DOHH2 (cell line): ENCODE measurements around the gene OR2A12.

Experiments used
- H3F3A ChIP-seq: fragments of 200-600 bp; sonication (generic), shearing (Covaris generic); 2 replicates; pipeline ENCODE4 v1.6.0; 2016; ENCODE audit warnings: antibody characterized with exemption, mild to moderate bottlenecking; ENCODE audit not compliant: control insufficient read depth, insufficient read depth
- H3K27ac ChIP-seq: fragments of 200-600 bp; sonication (generic); 2 replicates; pipeline ENCODE4 v1.5.1; 2014; ENCODE audit warnings: low read depth, mild to moderate bottlenecking, low read length, moderate library complexity
- H3K27me3 ChIP-seq: fragments of 200-600 bp; sonication (generic); 2 replicates; pipeline ENCODE4 v1.6.1; 2014; ENCODE audit warnings: mild to moderate bottlenecking, low read length, mixed read lengths; ENCODE audit not compliant: control insufficient read depth
- H3K36me3 ChIP-seq: fragments of 200-600 bp; sonication (generic); 2 replicates; pipeline ENCODE4 v1.6.1; 2014; ENCODE audit warnings: mild to moderate bottlenecking, low read length, moderate library complexity, mixed read lengths; ENCODE audit not compliant: control insufficient read depth
- H3K4me1 ChIP-seq: fragments of 200-600 bp; sonication (generic); 2 replicates; pipeline ENCODE4 v1.6.1; 2014; ENCODE audit warnings: mild to moderate bottlenecking, low read length, mixed read lengths; ENCODE audit not compliant: control insufficient read depth
- H3K4me2 ChIP-seq: fragments of 200-600 bp; sonication (generic); 2 replicates; pipeline ENCODE4 v1.6.0; 2014; ENCODE audit warnings: mild to moderate bottlenecking, low read length, moderate library complexity
- H3K4me3 ChIP-seq: fragments of 200-600 bp; sonication (generic); 2 replicates; pipeline ENCODE4 v1.5.1; 2014; ENCODE audit warnings: mild to moderate bottlenecking, low read length, mixed read lengths
- H3K79me2 ChIP-seq: fragments of 200-600 bp; sonication (generic); 2 replicates; pipeline ENCODE4 v1.6.1; 2014; ENCODE audit warnings: mild to moderate bottlenecking, low read length, mixed read lengths; ENCODE audit not compliant: control insufficient read depth
- H3K9me2 ChIP-seq: fragments of 200-600 bp; sonication (generic); replicated peaks from 2 replicates; pipeline ENCODE4 v1.6.1; 2014; ENCODE audit warnings: mild to moderate bottlenecking, low read length, mixed read lengths; ENCODE audit not compliant: control insufficient read depth
- H3K9me3 ChIP-seq: fragments of 200-600 bp; sonication (generic); 2 replicates; pipeline ENCODE4 v1.6.1; 2014; ENCODE audit warnings: antibody characterized with exemption, low read length, mixed read lengths; ENCODE audit not compliant: control insufficient read depth, insufficient read depth
- H4K20me1 ChIP-seq: fragments of 200-600 bp; sonication (generic); 2 replicates; pipeline ENCODE4 v1.6.0; 2014; ENCODE audit warnings: low read depth, mild to moderate bottlenecking, antibody characterized with exemption, low read length, moderate library complexity; ENCODE audit not compliant: control insufficient read depth, insufficient read depth
- CTCF ChIP-seq: fragments of 200-600 bp; sonication (generic); IDR thresholded peaks from one replicate; pipeline ENCODE4 v1.5.1; 2014; ENCODE audit warnings: antibody characterized with exemption, mild to moderate bottlenecking, low read depth, low read length; ENCODE audit not compliant: poor library complexity, severe bottlenecking
- EZH2phosphoT487 ChIP-seq: fragments of 200-600 bp; sonication (generic); IDR thresholded peaks from 2 replicates; pipeline ENCODE4 v1.6.1; 2017; ENCODE audit warnings: borderline replicate concordance, mild to moderate bottlenecking, antibody characterized with exemption, low read length, moderate library complexity, mixed read lengths

OR2A12 gene, protein sequence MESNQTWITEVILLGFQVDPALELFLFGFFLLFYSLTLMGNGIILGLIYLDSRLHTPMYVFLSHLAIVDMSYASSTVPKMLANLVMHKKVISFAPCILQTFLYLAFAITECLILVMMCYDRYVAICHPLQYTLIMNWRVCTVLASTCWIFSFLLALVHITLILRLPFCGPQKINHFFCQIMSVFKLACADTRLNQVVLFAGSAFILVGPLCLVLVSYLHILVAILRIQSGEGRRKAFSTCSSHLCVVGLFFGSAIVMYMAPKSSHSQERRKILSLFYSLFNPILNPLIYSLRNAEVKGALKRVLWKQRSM

GRCh38 chr7:144085978-144086377 is at the start of gene OR2A12:
OR2A12 (plus strand) TSS chr7:144086278; CDS start chr7:144095108, 8,830 bp downstream.
- H3K27ac ChIP-seq: no peak within 1 kb of the TSS
- no peak within 1 kb of the TSS for H3K4me3 ChIP-seq
- H3K79me2 ChIP-seq: no peaks in the 10 kb centered on the region
- H3K27me3 ChIP-seq: no peaks in the 10 kb centered on the region
- H3K4me2 ChIP-seq: no peak within 1 kb of the TSS
- no peaks in the 10 kb centered on the region for H3K9me2 ChIP-seq
- H4K20me1 ChIP-seq: no peaks in the 10 kb centered on the region
- H3K9me3 ChIP-seq: no peaks in the 10 kb centered on the region
- TF ChIP-seq EZH2phosphoT487 (no peak), CTCF (no peak)
- H3K4me1 ChIP-seq: no peaks in the 10 kb centered on the region
- no peaks in the 10 kb centered on the region for H3K36me3 ChIP-seq
- no peaks in the 10 kb centered on the region for H3F3A ChIP-seq

DNA sequence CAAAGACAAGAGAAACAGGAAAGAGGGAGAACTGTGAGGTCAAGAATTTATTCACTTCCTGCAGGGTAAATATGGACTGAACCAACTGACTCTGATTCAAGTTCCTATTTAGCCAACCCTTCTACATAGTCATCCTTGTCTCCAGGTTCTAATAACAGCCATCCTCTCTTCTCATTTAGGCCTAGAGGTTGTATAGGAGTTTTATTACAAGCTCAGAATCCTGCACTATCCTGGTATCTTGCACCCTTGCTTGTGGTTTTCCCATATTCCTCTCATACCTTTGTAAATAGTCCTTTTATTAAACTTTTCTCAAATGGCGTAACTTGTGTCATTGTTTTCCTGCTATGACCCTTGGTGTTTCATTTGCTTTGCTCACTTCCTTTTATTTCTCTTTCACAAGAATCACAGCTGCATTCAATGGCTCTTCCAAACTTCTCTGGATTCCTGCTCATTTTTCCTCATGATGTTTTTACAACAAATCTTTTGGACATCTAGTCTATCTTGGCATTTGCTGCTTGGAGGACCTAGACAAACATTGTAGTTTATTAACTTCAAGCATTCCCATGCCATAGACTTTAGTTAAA is 49.7 kb upstream of the OR2A12 start:
- no peak for TF ChIP-seq CTCF
- TF ChIP-seq EZH2phosphoT487: no peak
- H3K9me3 ChIP-seq: no peaks in the 10 kb centered on the region
- no peak overlapping the region for H3K4me2 ChIP-seq
- no peaks in the 10 kb centered on the region for H3K4me1 ChIP-seq
- H3K79me2 ChIP-seq: no peaks in the 10 kb centered on the region
- no peaks in the 10 kb centered on the region for H3K27me3 ChIP-seq
- H3K9me2 ChIP-seq: no peaks in the 10 kb centered on the region
- no peaks in the 10 kb centered on the region for H3F3A ChIP-seq
- no peaks in the 10 kb centered on the region for H4K20me1 ChIP-seq
- no peak overlapping the region for H3K4me3 ChIP-seq
- H3K27ac ChIP-seq: no peak overlapping the region
- H3K36me3 ChIP-seq: no peaks in the 10 kb centered on the region

GRCh38 chr7:144037414-144038035 is 48.6 kb upstream of the OR2A12 start:
- no peaks in the 10 kb centered on the region for H3K27me3 ChIP-seq
- no peak overlapping the region for H3K27ac ChIP-seq
- H3K9me2 ChIP-seq: no peaks in the 10 kb centered on the region
- no peaks in the 10 kb centered on the region for H3K9me3 ChIP-seq
- no peaks in the 10 kb centered on the region for H3K36me3 ChIP-seq
- TF ChIP-seq CTCF (no peak), EZH2phosphoT487 (no peak)
- H3K4me3 ChIP-seq: no peak overlapping the region
- no peaks in the 10 kb centered on the region for H4K20me1 ChIP-seq
- no peaks in the 10 kb centered on the region for H3K79me2 ChIP-seq
- no peak overlapping the region for H3K4me2 ChIP-seq
- H3F3A ChIP-seq: no peaks in the 10 kb centered on the region
- no peaks in the 10 kb centered on the region for H3K4me1 ChIP-seq
